MM.1S (cell line): ENCODE results near the gene PARD6B.

Source experiments
- CTCF ChIP-seq: fragments of 300-600 bp; sonication (generic); IDR thresholded peaks from 2 replicates; pipeline ENCODE4 v1.5.1; 2016; ENCODE audit warnings: antibody characterized with exemption, low read length, mixed read lengths
- EZH2 ChIP-seq: fragments of 300-600 bp; sonication (generic); optimal IDR thresholded peaks from 2 replicates; pipeline ENCODE3; 2017; ENCODE audit warnings: low read depth, mild to moderate bottlenecking, antibody characterized with exemption, low read length, mixed read lengths
- EZH2phosphoT487 ChIP-seq: fragments of 300-600 bp; sonication (generic); IDR thresholded peaks from 2 replicates; pipeline ENCODE4 v1.6.1; 2018; ENCODE audit warnings: antibody characterized with exemption, low read length

- TF ChIP-seq CTCF (no peak), EZH2phosphoT487 (no peak), EZH2 (no peak)
Observed at GRCh38 chr20:50683570-50683969, 47.8 kb upstream of the PARD6B start.
